Stimulated activated CD4-positive, alpha-beta T cell treated with anti-CD3 and anti-CD28 coated beads, TNF-alpha, amount 100 ng/mL, for 4 hours (primary cell): ENCODE data around the gene NUP35.
A peak's percentile ranks its signal among the peaks of the same experiment; 100 is the strongest.

ENCODE experiments used
- DNase-seq, 3 experiments: peaks; one replicate each; pipeline ENCODE4 v3.0.0-alpha.2; 2020; ENCODE audit warnings: low read depth in 3 of 3

NUP35 gene

GRCh38 chr2:183124222-183124956 lies at the start of gene NUP35:
NUP35 (plus strand) TSS chr2:183124443; CDS start chr2:183124458, 15 bp downstream.
- peak; percentile 68 to 74 (median 72) for DNase-seq

- no peak for DNase-seq
Observed at GRCh38 chr2:183078163-183078463, 46.1 kb upstream of the NUP35 start.

- peak; percentile 58 to 75 (median 70) for DNase-seq
Observed at GRCh38 chr2:183078464-183079138, 45.6 kb upstream of the NUP35 start, which contains the start of gene DUSP19. DUSP19 (plus strand) TSS chr2:183078747; CDS start chr2:183078934, 187 bp downstream.

GRCh38 chr2:183079139-183079775 lies 45.0 kb upstream of the NUP35 start:
- no peak for DNase-seq

GRCh38 chr2:183081911-183082310 lies 42.3 kb upstream of the NUP35 start:
- no peak for DNase-seq

GRCh38 chr2:183088061-183088460 lies 36.2 kb upstream of the NUP35 start:
- no peak for DNase-seq

GRCh38 chr2:183089192-183089851 lies 34.9 kb upstream of the NUP35 start:
- DNase-seq, result no peak

GRCh38 chr2:183091318-183091953 lies 32.8 kb upstream of the NUP35 start:
- DNase-seq, result no peak

- DNase-seq, result no peak
Observed at GRCh38 chr2:183091954-183092345, 32.3 kb upstream of the NUP35 start.

GRCh38 chr2:183093857-183094657 lies 30.2 kb upstream of the NUP35 start:
- DNase-seq, result no peak

GRCh38 chr2:183105402-183106134 lies 18.7 kb upstream of the NUP35 start:
- no peak for DNase-seq

- no peak for DNase-seq
Observed at GRCh38 chr2:183112577-183112976, 11.7 kb upstream of the NUP35 start.

- no peak for DNase-seq
Observed at GRCh38 chr2:183113630-183114029, 10.6 kb upstream of the NUP35 start.

GRCh38 chr2:183117226-183117625 lies 7.0 kb upstream of the NUP35 start:
- no peak for DNase-seq

GRCh38 chr2:183123117-183123958 lies 905 bp upstream of the NUP35 start:
- DNase-seq, result no peak

- no peak for DNase-seq
Observed at GRCh38 chr2:183123959-183124221, 353 bp upstream of the NUP35 start.

- DNase-seq, result no peak
Observed at GRCh38 chr2:183124957-183125255, 663 bp downstream of the NUP35 start.

GRCh38 chr2:183125659-183126341 lies 1.6 kb downstream of the NUP35 start:
- DNase-seq, result no peak

- DNase-seq, result no peak
Observed at GRCh38 chr2:183126635-183127034, 2.4 kb downstream of the NUP35 start.
